ENCODE data around the gene NCOA6.

The NCOA6 gene

GRCh38 chr20:34706302-34706875 lies 119.1 kb downstream of the NCOA6 start:
- DNase-seq (ENCODE audit: extremely low read depth in 1 of 2, low read depth in 1 of 2): no peak

GRCh38 chr20:34705397-34706301 lies 119.8 kb downstream of the NCOA6 start:
- DNase-seq (ENCODE audit: extremely low read depth in 1 of 2, low read depth in 1 of 2): no peak

GRCh38 chr20:34705008-34705396 lies 120.4 kb downstream of the NCOA6 start:
- no peak for DNase-seq (ENCODE audit: extremely low read depth in 1 of 2, low read depth in 1 of 2)

- DNase-seq (ENCODE audit: extremely low read depth in 1 of 2, low read depth in 1 of 2): peak; percentile 79 to 81
These were observed 121.1 kb downstream of the NCOA6 start, which contains the start of gene TP53INP2 for GRCh38 chr20:34704177-34705007. TSS of gene TP53INP2 (plus strand) at chr20:34704344. CDS start at chr20:34708740, 4,396 bp downstream.

GRCh38 chr20:34703424-34704176 lies 121.9 kb downstream of the NCOA6 start:
- peak in 1 of 2 donors; percentile 2 for DNase-seq (ENCODE audit: extremely low read depth in 1 of 2, low read depth in 1 of 2)

- DNase-seq (ENCODE audit: extremely low read depth in 1 of 2, low read depth in 1 of 2): no peak
These were observed 122.4 kb downstream of the NCOA6 start for GRCh38 chr20:34703061-34703423.

GRCh38 chr20:34701405-34702085 lies 123.9 kb downstream of the NCOA6 start:
- DNase-seq (ENCODE audit: extremely low read depth in 1 of 2, low read depth in 1 of 2): no peak

- DNase-seq (ENCODE audit: extremely low read depth in 1 of 2, low read depth in 1 of 2): no peak
These were observed 132.0 kb downstream of the NCOA6 start for GRCh38 chr20:34693414-34693813.

GRCh38 chr20:34691838-34692237 lies 133.6 kb downstream of the NCOA6 start:
- no peak for DNase-seq (ENCODE audit: extremely low read depth in 1 of 2, low read depth in 1 of 2)

GRCh38 chr20:34689486-34689885 lies 136.0 kb downstream of the NCOA6 start:
- DNase-seq (ENCODE audit: extremely low read depth in 1 of 2, low read depth in 1 of 2): no peak

- DNase-seq (ENCODE audit: extremely low read depth in 1 of 2, low read depth in 1 of 2): no peak
These were observed 141.8 kb downstream of the NCOA6 start for GRCh38 chr20:34683667-34684066.

- no peak for DNase-seq (ENCODE audit: extremely low read depth in 1 of 2, low read depth in 1 of 2)
These were observed 144.8 kb downstream of the NCOA6 start for GRCh38 chr20:34680586-34681175.

- peak; percentile 88 to 94 for DNase-seq (ENCODE audit: extremely low read depth in 1 of 2, low read depth in 1 of 2)
These were observed 148.6 kb downstream of the NCOA6 start, which contains the start of gene PIGU for GRCh38 chr20:34676642-34677373. TSS of gene PIGU (minus strand) at chr20:34677092. CDS start at chr20:34677085, 7 bp downstream.

GRCh38 chr20:34675993-34676641 lies 149.3 kb downstream of the NCOA6 start:
- DNase-seq (ENCODE audit: extremely low read depth in 1 of 2, low read depth in 1 of 2): no peak

- no peak for DNase-seq (ENCODE audit: extremely low read depth in 1 of 2, low read depth in 1 of 2)
These were observed 149.9 kb downstream of the NCOA6 start for GRCh38 chr20:34675561-34675960.

- DNase-seq (ENCODE audit: extremely low read depth in 1 of 2, low read depth in 1 of 2): no peak
These were observed 152.0 kb downstream of the NCOA6 start for GRCh38 chr20:34673412-34673811.

- DNase-seq (ENCODE audit: extremely low read depth in 1 of 2, low read depth in 1 of 2): no peak
These were observed 156.4 kb downstream of the NCOA6 start for GRCh38 chr20:34669094-34669493.
